HepG2 (cell line): ENCODE measurements around the gene ACO1. TPM values are rescaled to one million over a fixed set of nuclear protein-coding genes. Genes with fewer than 3 reads are reported as not detected.

Source experiments
- ATAC-seq: fragments of 200-7000 bp; cut with Tn5 transposase; 3 replicates; pipeline ENCODE4 v1.9.1; 2020; ENCODE audit warnings: mild to moderate bottlenecking, moderate library complexity
- BruUV-seq: library from RNA; stranded (reverse); fragments of 400-500 nt; replicated peaks from 2 replicates; lab custom pipeline; 2021; lab: Mats Ljungman, UMichigan
- CTCF ChIA-PET: fragments of 300-600 bp; formaldehyde crosslinking; extraction: SDS; loops from one replicate; lab custom pipeline; 2021; ENCODE audit warnings: low total read pairs, inconsistent platforms, low intra/inter-chr PET ratio; lab: Yijun Ruan, JAX
- POLR2A ChIA-PET: fragments of 350-600 bp; sonication (Branson Sonifier 250); formaldehyde crosslinking; loops from one replicate; lab custom pipeline; 2020; ENCODE audit warnings: antibody characterized with exemption, inconsistent platforms; lab: Yijun Ruan, JAX
- DNase-seq: peaks from one replicate; pipeline ENCODE4 v3.0.0-alpha.2; 2015; ENCODE audit warnings: low spot score
- FAIRE-seq: peaks from 3 replicates; lab custom pipeline; 2011; peaks lifted over from hg19 to GRCh38; lab: Jason Lieb, UNC
- H2AFZ ChIP-seq: one replicate; pipeline ENCODE4 v1.6.1; 2011; ENCODE audit warnings: low read length, inconsistent platforms
- H3K27ac ChIP-seq: fragments of 300-600 bp; 3 replicates; pipeline ENCODE4 v1.8.0; 2011; ENCODE audit warnings: mixed run types, mild to moderate bottlenecking, mixed read lengths, low read length, inconsistent platforms; ENCODE audit not compliant: insufficient read depth; ENCODE audit errors: extremely low read length
- H3K27me3 ChIP-seq, 2 experiments: fragments of 200-600 bp in 1 of 2; 2 replicates in 1 of 2; 3 replicates in 1 of 2; pipeline versions ENCODE4 v1.6.0 to v1.8.0; 2011; ENCODE audit warnings: low read length in 2 of 2, mild to moderate bottlenecking in 2 of 2, moderate library complexity in 2 of 2, inconsistent platforms in 1 of 2; ENCODE audit not compliant: insufficient read depth in 2 of 2, control insufficient read depth in 1 of 2
- H3K36me3 ChIP-seq, 2 experiments: fragments of 200-600 bp in 1 of 2; replicated peaks in 1 of 2; 2 replicates in 1 of 2; 3 replicates in 1 of 2; pipeline versions ENCODE4 v1.5.1 to v1.8.0; 2011; ENCODE audit warnings: low read length in 2 of 2, inconsistent platforms in 1 of 2; ENCODE audit not compliant: insufficient read depth in 2 of 2, control insufficient read depth in 1 of 2
- H3K4me1 ChIP-seq: 2 replicates; pipeline ENCODE4 v1.5.1; 2012; ENCODE audit warnings: low read length, inconsistent platforms; ENCODE audit not compliant: insufficient read depth
- H3K4me2 ChIP-seq: 2 replicates; pipeline ENCODE4 v1.6.0; 2011; ENCODE audit warnings: low read depth, low read length, inconsistent platforms
- H3K4me3 ChIP-seq, 3 experiments: fragments of 200-600 bp in 1 of 3; sonication (generic), shearing (Covaris generic) in 1 of 3; replicated peaks in 1 of 3; 2 replicates each; pipeline ENCODE4 v1.5.1; 2011 to 2016; ENCODE audit warnings: low read length in 3 of 3, inconsistent platforms in 2 of 3, low read depth in 2 of 3, mild to moderate bottlenecking in 2 of 3, control low read depth in 1 of 3, mixed read lengths in 1 of 3; ENCODE audit not compliant: insufficient read depth in 1 of 3
- H3K79me2 ChIP-seq: one replicate; pipeline ENCODE4 v1.6.1; 2011; ENCODE audit warnings: low read length, inconsistent platforms; ENCODE audit not compliant: insufficient read depth
- H3K9ac ChIP-seq: 2 replicates; pipeline ENCODE4 v1.6.0; 2011; ENCODE audit warnings: mild to moderate bottlenecking, low read depth, low read length, inconsistent platforms; ENCODE audit not compliant: insufficient read depth
- H3K9me3 ChIP-seq: 2 replicates; pipeline ENCODE4 v1.5.1; 2012; ENCODE audit warnings: mild to moderate bottlenecking, low read length
- H4K20me1 ChIP-seq: 2 replicates; pipeline ENCODE4 v1.6.0; 2011; ENCODE audit warnings: inconsistent platforms, mild to moderate bottlenecking, low read length, moderate library complexity; ENCODE audit not compliant: insufficient read depth
- ELF3 ChIP-seq: IDR thresholded peaks from 2 replicates; pipeline ENCODE4 v1.6.1; 2016; ENCODE audit warnings: missing genetic modification reagents, missing compliant biosample characterization
- FOXO1 ChIP-seq: sonication (generic); formaldehyde crosslinking; IDR thresholded peaks from 2 replicates; pipeline ENCODE4 v1.4.0; 2020; ENCODE audit warnings: missing genetic modification reagents
- GATAD2A ChIP-seq: IDR thresholded peaks from 2 replicates; pipeline ENCODE4 v1.6.1; 2016
- KAT8 ChIP-seq: IDR thresholded peaks from 2 replicates; pipeline ENCODE4 v1.6.1; 2016; ENCODE audit warnings: missing genetic modification reagents, missing compliant biosample characterization
- KDM1A ChIP-seq: IDR thresholded peaks from 2 replicates; pipeline ENCODE4 v1.6.1; 2016; ENCODE audit warnings: missing compliant biosample characterization
- KDM2A ChIP-seq: sonication (generic); formaldehyde crosslinking; IDR thresholded peaks from 2 replicates; pipeline ENCODE4 v1.4.0; 2020; ENCODE audit warnings: low read depth, missing genetic modification reagents, borderline replicate concordance
- KDM3A ChIP-seq: IDR thresholded peaks from 2 replicates; pipeline ENCODE4 v1.6.1; 2018; ENCODE audit warnings: low read depth, missing compliant biosample characterization
- KLF13 ChIP-seq: sonication (generic); formaldehyde crosslinking; IDR thresholded peaks from 2 replicates; pipeline ENCODE4 v1.4.0; 2020; ENCODE audit warnings: mild to moderate bottlenecking, missing genetic modification reagents
- LCORL ChIP-seq, 2 experiments: fragments of 450-650 bp in 1 of 2; sonication (generic) in 1 of 2; formaldehyde crosslinking in 1 of 2; IDR thresholded peaks; 2 replicates each; pipeline versions ENCODE4 v1.5.0 to v1.6.1; 2017 to 2020; ENCODE audit warnings: antibody characterized with exemption in 1 of 2, missing genetic modification reagents in 1 of 2
- NAIF1 ChIP-seq: sonication (generic); formaldehyde crosslinking; IDR thresholded peaks from 2 replicates; pipeline ENCODE4 v1.5.0; 2020; ENCODE audit warnings: mild to moderate bottlenecking, missing genetic modification reagents, borderline replicate concordance
- NONO ChIP-seq, 2 experiments: fragments of 450-650 bp in 1 of 2; sonication (generic) in 1 of 2; formaldehyde crosslinking in 1 of 2; IDR thresholded peaks in 1 of 2; conservative IDR thresholded peaks in 1 of 2; 2 replicates each; pipeline versions ENCODE4 v1.6.1 to v1.8.0; 2017 to 2022; ENCODE audit warnings: mild to moderate bottlenecking in 1 of 2, missing genetic modification reagents in 1 of 2, moderate library complexity in 1 of 2
- RARA ChIP-seq: IDR thresholded peaks from 2 replicates; pipeline ENCODE4 v1.6.1; 2016; ENCODE audit warnings: missing genetic modification reagents, missing compliant biosample characterization
- RXRB ChIP-seq: IDR thresholded peaks from 2 replicates; pipeline ENCODE4 v1.6.1; 2016; ENCODE audit warnings: borderline replicate concordance, missing genetic modification reagents, missing compliant biosample characterization
- SP5 ChIP-seq: IDR thresholded peaks from 2 replicates; pipeline ENCODE4 v1.6.1; 2016; ENCODE audit warnings: low read depth, borderline replicate concordance
- TARDBP ChIP-seq: sonication (generic); formaldehyde crosslinking; IDR thresholded peaks from 2 replicates; pipeline ENCODE4 v1.8.0; 2022; ENCODE audit warnings: mild to moderate bottlenecking, missing genetic modification reagents
- XRCC5 ChIP-seq: fragments of 200-400 bp; formaldehyde crosslinking; optimal IDR thresholded peaks from 2 replicates; pipeline ENCODE3; 2017; ENCODE audit warnings: mild to moderate bottlenecking, low read length
- ZMYM4 ChIP-seq: sonication (generic); formaldehyde crosslinking; IDR thresholded peaks from 2 replicates; pipeline ENCODE4 v1.8.1; 2023; ENCODE audit warnings: mild to moderate bottlenecking, missing genetic modification reagents
- ZNF121 ChIP-seq: sonication (generic); formaldehyde crosslinking; IDR thresholded peaks from 2 replicates; pipeline ENCODE4 v1.5.0; 2020; ENCODE audit warnings: mild to moderate bottlenecking, missing genetic modification reagents
- ZNF619 ChIP-seq: sonication (generic); formaldehyde crosslinking; IDR thresholded peaks from 2 replicates; pipeline ENCODE4 v1.4.0; 2020; ENCODE audit warnings: mild to moderate bottlenecking, missing genetic modification reagents
- ZNF780A ChIP-seq: sonication (generic); formaldehyde crosslinking; IDR thresholded peaks from 2 replicates; pipeline ENCODE4 v1.8.0; 2022; ENCODE audit warnings: mild to moderate bottlenecking, missing genetic modification reagents, moderate library complexity
- ZNF792 ChIP-seq: IDR thresholded peaks from 2 replicates; pipeline ENCODE4 v1.6.1; 2016
- ZSCAN30 ChIP-seq: sonication (generic); formaldehyde crosslinking; IDR thresholded peaks from 2 replicates; pipeline ENCODE4 v1.5.0; 2020; ENCODE audit warnings: mild to moderate bottlenecking, missing genetic modification reagents
- whole genome bisulfite sequencing: methylation state at CpG from one replicate; pipeline ENCODE4 v1.1.6; 2017; ENCODE audit warnings: low lambda C conversion rate; 5-methylcytosine and 5-hydroxymethylcytosine counted together
- in situ Hi-C: cut with HindIII; loops from 2 replicates; pipeline ENCODE4 v1.10.0; 2017; ENCODE audit warnings: low pct_unique_long_range_greater_than_20kb; ENCODE audit not compliant: extremely low pct_ligation_motif_present
- intact Hi-C: fragments of 100-400 bp; cut with micrococcal nuclease; formaldehyde crosslinking; loops from one replicate; pipeline ENCODE4 v1.10.0; 2022; ENCODE audit not compliant: unreplicated experiment
- polyA plus RNA-seq, 8 experiments: library from polyadenylated mRNA; depleted of rRNA in 3 of 8; stranded (reverse) in 7 of 8; unstranded in 1 of 8; fragments of >200 nt; fragmentation: Illumina TruSeq in 4 of 8; extraction: Trizol in 4 of 8; gene quantifications; 2 replicates each; pipeline versions ENCODE4 v1.2.1 to v1.2.3, GENCODE V29; 2011 to 2016; ENCODE audit warnings: low read depth in 4 of 8, missing spikeins in 1 of 8, mixed read lengths in 1 of 8; ENCODE audit not compliant: insufficient read depth in 1 of 8
- total RNA-seq, 5 experiments: library from RNA; depleted of rRNA; stranded (reverse); fragments of >200 nt; fragmentation: Illumina TruSeq; extraction: Trizol; gene quantifications; 2 replicates each; pipeline ENCODE4 v1.2.3, GENCODE V29; 2016; ENCODE audit warnings: low read depth in 1 of 5
- TF ChIP-seq, protein P1 (sequence below): IDR thresholded peaks from 2 replicates; pipeline ENCODE4 v1.6.1; 2018; ENCODE audit warnings: missing genetic modification reagents
- TF ChIP-seq, protein P2 (sequence below): sonication (generic); formaldehyde crosslinking; IDR thresholded peaks from 2 replicates; pipeline ENCODE4 v1.9.0; 2021; ENCODE audit warnings: missing genetic modification reagents, borderline replicate concordance

Gene ACO1
- total and polyA plus RNA-seq, 2 of the 13 experiments (the other 11 are each of a cell fraction or from before 2014, with no cell fraction given): 20.1 to 48.2 TPM

- no peak overlapping the region for H2AFZ ChIP-seq
- H3K9me3 ChIP-seq: no peaks in the 10 kb centered on the region
- H3K4me2 ChIP-seq: peak overlapping the region; percentile 50
- CTCF ChIA-PET: interaction anchor here (1.3 to 4.1 kb wide), 8 partner anchors 16 to 589 kb away, joined by 4 to 115 read pairs (median 24); partner anchors contain the start of genes NDUFB6 and RIGI
- FAIRE-seq: peak; percentile 97
- H3K9ac ChIP-seq: no peak overlapping the region
- WGBS: 5% methylated on average over 5 of the region's 5 CpGs
- no peak overlapping the region; a peak in 1 of 6 replicates for H3K4me3 ChIP-seq
- H4K20me1 ChIP-seq: no peaks in the 10 kb centered on the region
- H3K79me2 ChIP-seq: no peaks in the 10 kb centered on the region
- no peaks in the 10 kb centered on the region for H3K27me3 ChIP-seq
- ATAC-seq: peak; percentile 74
- in situ Hi-C loops (no loop called here), intact Hi-C loops (loop anchor here (1.0 kb wide), 7 partner anchors 47 to 589 kb away; partner anchors contain the start of gene RIGI)
- no peak overlapping the region for H3K27ac ChIP-seq
- H3K4me1 ChIP-seq: peaks cover 30% of the 10 kb centered on the region
- H3K36me3 ChIP-seq: no peaks in the 10 kb centered on the region
- POLR2A ChIA-PET: interaction anchor here (0.7 to 2.0 kb wide), 5 partner anchors 147 to 202 kb away, joined by 3 to 18 read pairs (median 4); partner anchors contain the start of genes NDUFB6 and RIGI
- peak; percentile 85 for DNase-seq
- BruUV-seq: no TSS peak
- TF ChIP-seq ZNF619 (CRISPR knock-in tag) (no peak), NONO (IDR thresholded peaks at IDR 0.05) (no peak), NONO (CRISPR knock-in tag; conservative IDR thresholded peaks at IDR 0.05) (peak; percentile 26; the same call in 1 of the 2 replicates), LCORL (IDR thresholded peaks at IDR 0.05) (no peak), LCORL (CRISPR knock-in tag; IDR thresholded peaks at IDR 0.05) (peak; percentile 70), KDM3A (peak; percentile 54; the same call in 1 of the 2 replicates), XRCC5 (no peak), RARA (CRISPR knock-in tag) (no peak), GATAD2A (CRISPR knock-in tag) (0 out of 2 replicates have a peak, but pooled peaks have one; percentile 36), ZNF780A (CRISPR knock-in tag) (no peak), KDM2A (no peak), NAIF1 (CRISPR knock-in tag) (no peak), ZMYM4 (CRISPR knock-in tag) (peak; percentile 63), KAT8 (CRISPR knock-in tag) (peak; percentile 42; the same call in 1 of the 2 replicates), FOXO1 (CRISPR knock-in tag) (peak; percentile 81), TARDBP (CRISPR knock-in tag) (0 out of 2 replicates have a peak, but pooled peaks have one; percentile 37), KDM1A (CRISPR knock-in tag) (0 out of 2 replicates have a peak, but pooled peaks have one; percentile 17), KLF13 (CRISPR knock-in tag) (no peak), SP5 (peak; percentile 47; the same call in 1 of the 2 replicates), ZSCAN30 (CRISPR knock-in tag) (no peak), RXRB (CRISPR knock-in tag) (0 out of 2 replicates have a peak, but pooled peaks have one; percentile 36), ZNF121 (peak; percentile 87), ELF3 (peak; percentile 57; the same call in 1 of the 2 replicates), ZNF792 (CRISPR knock-in tag) (0 out of 2 replicates have a peak, but pooled peaks have one; percentile 43)
- TF ChIP-seq, protein P1, sequence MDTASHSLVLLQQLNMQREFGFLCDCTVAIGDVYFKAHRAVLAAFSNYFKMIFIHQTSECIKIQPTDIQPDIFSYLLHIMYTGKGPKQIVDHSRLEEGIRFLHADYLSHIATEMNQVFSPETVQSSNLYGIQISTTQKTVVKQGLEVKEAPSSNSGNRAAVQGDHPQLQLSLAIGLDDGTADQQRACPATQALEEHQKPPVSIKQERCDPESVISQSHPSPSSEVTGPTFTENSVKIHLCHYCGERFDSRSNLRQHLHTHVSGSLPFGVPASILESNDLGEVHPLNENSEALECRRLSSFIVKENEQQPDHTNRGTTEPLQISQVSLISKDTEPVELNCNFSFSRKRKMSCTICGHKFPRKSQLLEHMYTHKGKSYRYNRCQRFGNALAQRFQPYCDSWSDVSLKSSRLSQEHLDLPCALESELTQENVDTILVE: 0 out of 2 replicates have a peak, but pooled peaks have one; percentile 25
- TF ChIP-seq, protein P2, sequence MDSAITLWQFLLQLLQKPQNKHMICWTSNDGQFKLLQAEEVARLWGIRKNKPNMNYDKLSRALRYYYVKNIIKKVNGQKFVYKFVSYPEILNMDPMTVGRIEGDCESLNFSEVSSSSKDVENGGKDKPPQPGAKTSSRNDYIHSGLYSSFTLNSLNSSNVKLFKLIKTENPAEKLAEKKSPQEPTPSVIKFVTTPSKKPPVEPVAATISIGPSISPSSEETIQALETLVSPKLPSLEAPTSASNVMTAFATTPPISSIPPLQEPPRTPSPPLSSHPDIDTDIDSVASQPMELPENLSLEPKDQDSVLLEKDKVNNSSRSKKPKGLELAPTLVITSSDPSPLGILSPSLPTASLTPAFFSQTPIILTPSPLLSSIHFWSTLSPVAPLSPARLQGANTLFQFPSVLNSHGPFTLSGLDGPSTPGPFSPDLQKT (CRISPR knock-in tag): no peak
Measured at GRCh38 chr9:32378993-32379729, 5.3 kb upstream of the ACO1 start.
